Measurements from ENCODE around the gene HBZ.

DNA sequence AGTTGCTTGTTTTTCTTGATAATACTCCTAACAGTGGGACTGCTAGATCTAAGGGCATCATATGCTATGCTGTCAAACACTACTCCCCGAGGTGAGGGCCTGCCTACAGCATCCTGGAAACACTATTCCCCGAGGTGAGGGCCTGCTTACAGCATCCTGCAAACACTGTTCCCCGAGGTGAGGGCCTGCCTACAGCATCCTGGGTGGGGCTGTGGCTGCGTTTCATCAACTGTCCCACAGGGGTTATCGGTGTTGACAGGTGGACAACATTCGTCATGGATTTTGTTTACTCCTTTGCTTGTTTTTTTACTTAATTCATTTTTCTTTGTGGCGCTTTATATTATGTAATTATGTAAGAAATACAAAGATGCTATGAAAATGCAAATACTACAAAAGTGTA lies 36.4 kb upstream of the HBZ start:
- TF ChIP-seq CTCF (IDR thresholded peaks at IDR 0.05) (no peak), TCF7L2 (IDR thresholded peaks at IDR 0.05; ENCODE audit: low read depth, low read length) (no peak), POLR2AphosphoS5 (IDR thresholded peaks at IDR 0.05; ENCODE audit: low read depth, low read length) (no peak), REST (IDR thresholded peaks at IDR 0.05; ENCODE audit: insufficient read depth in 1 of 2, low read depth in 2 of 2, low read length in 1 of 2) (no peak), SIN3A (IDR thresholded peaks at IDR 0.05; ENCODE audit: borderline replicate concordance, insufficient read depth, low read depth, low read length) (no peak)

Measured in Panc1 (cell line).